Ectodermal cell (in vitro differentiated cells): ENCODE measurements around the gene ANKRD33B.

Experiments
- H3K27ac ChIP-seq: 2 replicates; pipeline ENCODE4 v1.7.0; 2013; ENCODE audit warnings: mild to moderate bottlenecking, low read depth, low read length; ENCODE audit not compliant: insufficient read depth, poor library complexity, severe bottlenecking
- H3K27me3 ChIP-seq: 2 replicates; pipeline ENCODE4 v1.7.0; 2013; ENCODE audit warnings: mild to moderate bottlenecking, low read length; ENCODE audit not compliant: insufficient read depth, control insufficient read depth, poor library complexity, severe bottlenecking
- H3K36me3 ChIP-seq: one replicate; pipeline ENCODE4 v1.7.0; 2013; ENCODE audit warnings: low read length; ENCODE audit not compliant: control insufficient read depth, insufficient read depth
- H3K4me1 ChIP-seq: one replicate; pipeline ENCODE4 v1.7.0; 2013; ENCODE audit warnings: low read length; ENCODE audit not compliant: control insufficient read depth, insufficient read depth
- H3K4me3 ChIP-seq: 2 replicates; pipeline ENCODE4 v1.7.0; 2013; ENCODE audit warnings: low read depth, low read length, control low read depth; ENCODE audit not compliant: insufficient read depth
- H3K9me3 ChIP-seq: 2 replicates; pipeline ENCODE4 v1.7.0; 2013; ENCODE audit warnings: mild to moderate bottlenecking, low read length, moderate library complexity; ENCODE audit not compliant: control insufficient read depth
- WGBS, 2 experiments: methylation state at CpG; one replicate each; pipeline ENCODE4 v1.1.7; 2013; ENCODE audit warnings: missing lambda C conversion rate in 2 of 2; 5-methylcytosine and 5-hydroxymethylcytosine counted together

The ANKRD33B gene

GRCh38 chr5:10655161-10655971 lies 91.5 kb downstream of the ANKRD33B start:
- no peaks in the 10 kb centered on the region for H3K9me3 ChIP-seq
- WGBS, 2 experiments: 84% methylated on average over 29 of the region's 29 CpGs
- no peak overlapping the region for H3K4me3 ChIP-seq

GRCh38 chr5:10655972-10656830 lies 92.3 kb downstream of the ANKRD33B start:
- no peak overlapping the region for H3K4me3 ChIP-seq

More at GRCh38 chr5:10655161-10655971, 91.5 kb downstream of the ANKRD33B start:
- Histone ChIP-seq H3K36me3 (no peaks in the 10 kb centered on the region), H3K27me3 (no peaks in the 10 kb centered on the region), H3K4me1 (peaks cover 9% of the 10 kb centered on the region), H3K27ac (no peak overlapping the region)

GRCh38 chr5:10658265-10658664 lies 94.4 kb downstream of the ANKRD33B start:
- H3K4me1 ChIP-seq: peaks cover 11% of the 10 kb centered on the region
- H3K27me3 ChIP-seq: no peaks in the 10 kb centered on the region
- no peak overlapping the region for H3K27ac ChIP-seq
- 83 to 95% methylated on average over 3 to 4 of the region's 4 CpGs for WGBS, 2 experiments
- H3K4me3 ChIP-seq: no peak overlapping the region
- no peaks in the 10 kb centered on the region for H3K9me3 ChIP-seq
- H3K36me3 ChIP-seq: no peaks in the 10 kb centered on the region

More at GRCh38 chr5:10655972-10656830, 92.3 kb downstream of the ANKRD33B start:
- Histone ChIP-seq H3K36me3 (no peaks in the 10 kb centered on the region), H3K4me1 (peaks cover 9% of the 10 kb centered on the region), H3K27me3 (no peaks in the 10 kb centered on the region), H3K9me3 (no peaks in the 10 kb centered on the region), H3K27ac (no peak overlapping the region)
- WGBS, 2 experiments: 70 to 75% methylated on average over 18 of the region's 18 CpGs

GRCh38 chr5:10660135-10660534 lies 96.3 kb downstream of the ANKRD33B start:
- H3K4me3 ChIP-seq: no peak overlapping the region
- WGBS, 2 experiments: 92 to 94% methylated on average over 3 of the region's 3 CpGs
- H3K4me1 ChIP-seq: peaks cover 16% of the 10 kb centered on the region
- H3K36me3 ChIP-seq: no peaks in the 10 kb centered on the region
- no peaks in the 10 kb centered on the region for H3K9me3 ChIP-seq
- no peak overlapping the region for H3K27ac ChIP-seq
- no peaks in the 10 kb centered on the region for H3K27me3 ChIP-seq

GRCh38 chr5:10660720-10661387 lies 97.0 kb downstream of the ANKRD33B start:
- no peaks in the 10 kb centered on the region for H3K9me3 ChIP-seq
- no peaks in the 10 kb centered on the region for H3K27me3 ChIP-seq
- H3K36me3 ChIP-seq: no peaks in the 10 kb centered on the region
- H3K4me1 ChIP-seq: peaks cover 14% of the 10 kb centered on the region
- H3K4me3 ChIP-seq: no peak overlapping the region
- WGBS, 2 experiments: 94 to 97% methylated on average over 15 of the region's 15 CpGs
- H3K27ac ChIP-seq: no peak overlapping the region

GRCh38 chr5:10661401-10661800 lies 97.5 kb downstream of the ANKRD33B start:
- no peak overlapping the region for H3K27ac ChIP-seq
- H3K4me1 ChIP-seq: peaks cover 9% of the 10 kb centered on the region
- H3K27me3 ChIP-seq: no peaks in the 10 kb centered on the region
- H3K4me3 ChIP-seq: no peak overlapping the region
- H3K9me3 ChIP-seq: no peaks in the 10 kb centered on the region
- WGBS, 2 experiments: 96 to 97% methylated on average over 13 of the region's 13 CpGs
- no peaks in the 10 kb centered on the region for H3K36me3 ChIP-seq

- no peak overlapping the region for H3K4me3 ChIP-seq
- peaks cover 7% of the 10 kb centered on the region for H3K4me1 ChIP-seq
- H3K9me3 ChIP-seq: no peaks in the 10 kb centered on the region
- H3K27ac ChIP-seq: no peak overlapping the region
- 90 to 93% methylated on average over 11 of the region's 11 CpGs for WGBS, 2 experiments
- no peaks in the 10 kb centered on the region for H3K27me3 ChIP-seq
- H3K36me3 ChIP-seq: no peaks in the 10 kb centered on the region
These were observed 98.2 kb downstream of the ANKRD33B start for GRCh38 chr5:10662083-10662482.

GRCh38 chr5:10662661-10663488 lies 99.0 kb downstream of the ANKRD33B start:
- H3K36me3 ChIP-seq: no peaks in the 10 kb centered on the region
- no peaks in the 10 kb centered on the region for H3K9me3 ChIP-seq
- no peak overlapping the region for H3K27ac ChIP-seq
- H3K4me1 ChIP-seq: peaks cover 7% of the 10 kb centered on the region
- WGBS, 2 experiments: 89 to 95% methylated on average over 10 of the region's 10 CpGs
- H3K4me3 ChIP-seq: no peak overlapping the region
- H3K27me3 ChIP-seq: no peaks in the 10 kb centered on the region

GRCh38 chr5:10663489-10664179 lies 99.8 kb downstream of the ANKRD33B start:
- Histone ChIP-seq H3K4me3 (no peak overlapping the region), H3K27me3 (no peaks in the 10 kb centered on the region), H3K4me1 (peaks cover 7% of the 10 kb centered on the region), H3K36me3 (no peaks in the 10 kb centered on the region), H3K9me3 (no peaks in the 10 kb centered on the region), H3K27ac (no peak overlapping the region)
- 74 to 76% methylated on average over 12 of the region's 13 CpGs for WGBS, 2 experiments
